Measurements from ENCODE around the gene BAIAP2.

Gene BAIAP2

DNA sequence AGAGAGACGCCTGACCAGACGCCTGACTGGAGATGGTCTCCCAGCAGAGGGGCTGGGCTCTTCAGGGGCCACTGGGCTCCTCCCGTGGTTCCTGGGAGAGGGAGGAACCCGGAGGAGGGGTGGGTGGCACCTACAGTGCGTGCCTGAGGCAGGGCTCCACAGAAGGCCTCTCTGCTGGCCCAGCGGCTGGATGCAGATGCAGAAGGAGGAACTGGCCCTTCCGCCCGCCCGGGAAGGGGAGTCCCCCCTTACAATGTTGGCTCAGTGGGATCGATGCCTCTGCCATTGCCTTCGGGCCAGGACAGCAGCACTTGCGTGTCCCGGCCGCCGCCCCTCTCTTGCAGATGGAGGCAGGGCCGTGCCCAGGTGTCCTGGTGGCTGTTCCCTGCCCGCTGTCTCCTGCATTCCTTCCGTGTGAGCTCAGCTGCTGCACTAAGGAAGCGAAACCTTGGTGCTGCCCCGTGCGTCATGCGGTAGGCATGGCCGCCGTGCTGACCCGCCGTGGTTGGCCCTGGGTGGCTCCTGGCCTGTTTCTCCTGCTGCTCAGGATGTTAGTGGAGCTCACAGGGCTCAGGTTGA is 15.1 kb downstream of the BAIAP2 start:
- no peaks in the 10 kb centered on the region for H3K27me3 ChIP-seq (ENCODE audit: insufficient read depth, low read depth, severe bottlenecking)
- H3K9me3 ChIP-seq (ENCODE audit: severe bottlenecking), result no peaks in the 10 kb centered on the region
- DNase-seq, result no peak
- H3K27ac ChIP-seq, result peak overlapping the region; percentile 52
- H3K36me3 ChIP-seq, result peaks cover 38% of the 10 kb centered on the region
- TF ChIP-seq, protein P1, sequence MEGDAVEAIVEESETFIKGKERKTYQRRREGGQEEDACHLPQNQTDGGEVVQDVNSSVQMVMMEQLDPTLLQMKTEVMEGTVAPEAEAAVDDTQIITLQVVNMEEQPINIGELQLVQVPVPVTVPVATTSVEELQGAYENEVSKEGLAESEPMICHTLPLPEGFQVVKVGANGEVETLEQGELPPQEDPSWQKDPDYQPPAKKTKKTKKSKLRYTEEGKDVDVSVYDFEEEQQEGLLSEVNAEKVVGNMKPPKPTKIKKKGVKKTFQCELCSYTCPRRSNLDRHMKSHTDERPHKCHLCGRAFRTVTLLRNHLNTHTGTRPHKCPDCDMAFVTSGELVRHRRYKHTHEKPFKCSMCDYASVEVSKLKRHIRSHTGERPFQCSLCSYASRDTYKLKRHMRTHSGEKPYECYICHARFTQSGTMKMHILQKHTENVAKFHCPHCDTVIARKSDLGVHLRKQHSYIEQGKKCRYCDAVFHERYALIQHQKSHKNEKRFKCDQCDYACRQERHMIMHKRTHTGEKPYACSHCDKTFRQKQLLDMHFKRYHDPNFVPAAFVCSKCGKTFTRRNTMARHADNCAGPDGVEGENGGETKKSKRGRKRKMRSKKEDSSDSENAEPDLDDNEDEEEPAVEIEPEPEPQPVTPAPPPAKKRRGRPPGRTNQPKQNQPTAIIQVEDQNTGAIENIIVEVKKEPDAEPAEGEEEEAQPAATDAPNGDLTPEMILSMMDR (IDR thresholded peaks at IDR 0.05; ENCODE audit: low read depth, low read length), result no peak
- no peak overlapping the region for H3K4me3 ChIP-seq (ENCODE audit: low read depth, low read length)

DNA sequence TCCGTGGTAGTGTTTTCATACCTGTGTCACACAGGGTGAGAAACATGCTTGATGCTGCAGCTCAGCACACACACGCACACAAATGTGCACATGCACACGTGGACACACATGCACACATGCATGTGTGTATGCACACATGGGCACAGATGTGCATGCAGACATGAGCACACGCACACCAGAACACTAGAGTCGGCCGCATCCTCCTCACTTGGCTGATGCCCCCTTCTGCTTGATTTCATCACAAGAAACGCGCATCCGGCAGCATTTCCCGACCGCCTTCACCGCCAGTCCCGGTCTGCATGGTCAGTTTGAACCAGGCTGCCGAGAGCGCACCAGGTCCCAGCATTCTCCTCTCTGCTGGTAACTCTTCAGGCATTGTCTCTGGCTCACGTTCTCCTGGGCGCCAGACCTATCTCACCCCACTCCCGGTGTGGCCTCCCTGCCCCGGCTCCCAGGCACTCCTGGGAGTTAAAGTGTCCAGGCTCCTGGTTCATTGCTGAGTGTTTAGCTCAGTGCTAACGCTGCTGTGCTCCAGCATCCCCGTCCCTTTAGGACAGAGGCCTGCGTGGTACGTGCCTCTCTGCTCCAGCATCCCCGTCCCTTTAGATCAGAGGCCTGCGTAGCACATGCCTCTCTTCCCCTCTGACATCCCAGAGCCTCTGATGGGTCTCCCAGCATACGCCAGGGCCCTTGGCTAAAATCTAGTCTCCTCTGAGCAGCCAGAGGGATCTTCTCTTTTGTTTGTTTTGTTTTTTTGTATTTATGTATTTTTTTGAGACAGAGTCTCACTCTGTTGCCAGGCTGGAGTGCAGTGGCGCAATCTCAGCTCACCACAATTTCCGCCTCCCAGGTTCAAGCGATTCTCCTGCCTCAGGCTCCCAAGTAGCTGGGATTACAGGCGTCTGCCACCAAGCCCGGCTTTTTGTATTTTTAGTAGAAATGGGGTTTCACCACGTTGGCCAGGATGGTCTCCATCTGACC is 16.0 kb downstream of the BAIAP2 start:
- peaks cover 35% of the 10 kb centered on the region for H3K36me3 ChIP-seq
- no peaks in the 10 kb centered on the region for H3K27me3 ChIP-seq (ENCODE audit: insufficient read depth, low read depth, severe bottlenecking)
- H3K9me3 ChIP-seq (ENCODE audit: severe bottlenecking), result no peaks in the 10 kb centered on the region
- no peak overlapping the region for H3K4me3 ChIP-seq (ENCODE audit: low read depth, low read length)
- TF ChIP-seq, protein P1 (IDR thresholded peaks at IDR 0.05; ENCODE audit: low read depth, low read length), result no peak
- no peak for DNase-seq
- peak overlapping the region; percentile 87 for H3K27ac ChIP-seq

DNA sequence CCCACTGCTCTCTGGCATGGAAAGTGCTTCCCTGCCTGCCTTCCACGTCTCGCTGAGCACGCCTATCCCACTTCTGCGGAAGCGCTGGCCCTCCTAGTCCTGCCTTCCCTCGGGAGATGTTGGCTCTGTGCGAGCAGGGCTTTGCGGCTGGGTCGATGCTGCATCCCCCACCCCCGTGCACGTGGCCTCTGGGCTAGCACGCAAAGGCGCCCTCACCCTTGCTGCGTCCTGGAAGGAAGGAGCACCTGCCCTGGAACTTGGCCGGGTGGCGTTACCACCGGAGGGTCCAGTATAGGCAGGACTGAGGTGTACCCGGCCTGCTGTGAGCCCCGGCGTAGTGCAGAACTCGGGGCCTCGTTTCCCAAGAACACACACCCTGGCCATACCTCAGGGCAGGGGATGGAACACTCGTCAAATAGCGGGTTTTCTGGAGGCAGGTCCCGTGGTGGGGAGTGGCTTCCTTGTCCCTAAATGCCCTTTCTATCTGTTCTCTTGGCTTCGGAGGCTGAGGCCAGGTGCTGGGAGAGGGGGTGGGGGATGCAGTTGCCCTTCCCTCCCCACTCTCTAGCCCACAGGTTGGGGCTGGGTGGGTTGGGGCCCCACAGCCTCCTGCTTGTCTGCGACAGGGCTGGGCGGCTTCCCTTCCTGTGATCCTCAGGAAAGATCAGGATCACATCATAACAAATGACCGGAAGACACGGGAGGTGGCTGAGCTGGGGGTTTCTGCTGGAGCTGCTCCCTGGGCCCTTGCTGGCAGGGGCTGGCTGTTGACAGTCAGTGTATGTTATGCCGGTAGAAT is 17.4 kb downstream of the BAIAP2 start:
- H3K27me3 ChIP-seq (ENCODE audit: insufficient read depth, low read depth, severe bottlenecking), result no peaks in the 10 kb centered on the region
- peak; percentile 91 for DNase-seq

DNA sequence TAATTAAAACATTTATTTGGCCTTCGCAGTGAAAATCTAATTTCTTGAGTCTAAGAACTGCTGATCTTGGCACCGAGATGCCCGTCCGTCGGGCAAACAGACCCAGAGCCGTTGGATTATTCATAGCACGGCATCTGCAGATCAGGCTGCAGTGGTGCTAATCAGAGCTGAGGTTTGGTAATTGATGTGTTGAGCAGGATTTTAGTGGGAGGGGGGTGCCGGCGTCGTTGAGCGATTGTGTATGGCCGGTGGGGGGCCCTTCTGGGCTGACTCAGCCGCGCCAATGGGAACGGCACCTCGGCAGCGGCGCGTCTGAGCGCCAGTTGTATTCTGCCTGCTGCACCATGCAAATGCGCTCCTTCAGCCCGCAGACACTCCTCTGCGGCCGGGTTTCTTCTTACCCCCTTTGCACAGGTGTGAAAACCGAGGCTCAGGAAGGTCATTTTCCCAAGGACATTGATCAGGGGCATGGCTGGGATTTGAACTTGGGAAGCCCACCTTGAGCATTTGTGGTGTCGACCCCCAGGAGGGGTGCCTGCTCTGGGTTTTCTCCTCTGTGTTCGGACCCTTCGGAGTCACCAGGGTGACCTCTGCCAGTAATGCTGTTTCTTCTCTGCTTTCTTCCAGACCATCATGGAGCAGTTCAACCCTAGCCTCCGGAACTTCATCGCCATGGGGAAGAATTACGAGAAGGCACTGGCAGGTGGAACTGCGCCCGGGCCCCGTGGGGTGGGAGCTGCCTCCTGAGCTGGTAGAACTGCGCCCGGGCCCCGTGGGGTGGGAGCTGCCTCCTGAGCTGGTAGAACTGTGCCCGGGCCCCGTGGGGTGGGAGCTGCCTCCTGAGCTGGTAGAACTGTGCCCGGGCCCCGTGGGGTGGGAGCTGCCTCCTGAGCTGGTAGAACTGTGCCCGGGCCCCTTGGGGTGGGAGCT is 18.4 kb downstream of the BAIAP2 start:
- no peaks in the 10 kb centered on the region for H3K27me3 ChIP-seq (ENCODE audit: insufficient read depth, low read depth, severe bottlenecking)
- H3K9me3 ChIP-seq (ENCODE audit: severe bottlenecking), result no peaks in the 10 kb centered on the region
- H3K36me3 ChIP-seq, result peaks cover 29% of the 10 kb centered on the region
- H3K27ac ChIP-seq, result peak overlapping the region; percentile 87
- TF ChIP-seq, protein P1 (IDR thresholded peaks at IDR 0.05; ENCODE audit: low read depth, low read length), result no peak
- DNase-seq, result peak; percentile 82
- peak overlapping the region; percentile 18 for H3K4me3 ChIP-seq (ENCODE audit: low read depth, low read length)

More for the DNA sequence above, 17.4 kb downstream of the BAIAP2 start:
- Histone ChIP-seq H3K36me3 (peaks cover 29% of the 10 kb centered on the region), H3K27ac (peak overlapping the region; percentile 87), H3K9me3 (ENCODE audit: severe bottlenecking) (no peaks in the 10 kb centered on the region), H3K4me3 (ENCODE audit: low read depth, low read length) (peak overlapping the region; percentile 18)
- TF ChIP-seq, protein P1 (IDR thresholded peaks at IDR 0.05; ENCODE audit: low read depth, low read length), result no peak

DNA sequence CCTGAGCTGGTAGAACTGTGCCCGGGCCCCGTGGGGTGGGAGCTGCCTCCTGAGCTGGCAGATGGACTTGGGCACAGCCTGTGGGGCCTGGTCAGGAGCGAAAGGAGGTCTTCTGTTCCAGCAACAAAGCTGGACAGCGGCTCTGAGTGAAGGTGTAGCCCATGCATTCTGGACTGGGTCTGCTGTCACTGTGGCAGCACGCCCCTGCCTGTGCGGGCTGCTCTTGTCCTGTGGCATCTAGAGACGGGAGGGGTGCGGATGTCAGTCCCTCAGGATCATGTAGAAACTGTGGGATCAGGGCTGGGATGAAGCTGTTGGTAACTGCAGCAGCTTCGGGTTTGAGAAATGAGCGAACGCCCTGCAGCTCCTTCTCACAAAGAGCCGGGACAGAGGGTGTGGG is 19.4 kb downstream of the BAIAP2 start:
- peaks cover 39% of the 10 kb centered on the region for H3K36me3 ChIP-seq
- H3K9me3 ChIP-seq (ENCODE audit: severe bottlenecking), result no peaks in the 10 kb centered on the region
- H3K27me3 ChIP-seq (ENCODE audit: insufficient read depth, low read depth, severe bottlenecking), result no peaks in the 10 kb centered on the region
- H3K4me3 ChIP-seq (ENCODE audit: low read depth, low read length), result no peak overlapping the region
- TF ChIP-seq, protein P1 (IDR thresholded peaks at IDR 0.05; ENCODE audit: low read depth, low read length), result no peak
- no peak overlapping the region for H3K27ac ChIP-seq
- no peak for DNase-seq

All from WERI-Rb-1 (cell line).